ENCODE measurements around the gene ZEB1.

ZEB1 gene

GRCh38 chr10:31288001-31288400 is 31.0 kb upstream of the ZEB1 start:
- TF ChIP-seq, protein P1, sequence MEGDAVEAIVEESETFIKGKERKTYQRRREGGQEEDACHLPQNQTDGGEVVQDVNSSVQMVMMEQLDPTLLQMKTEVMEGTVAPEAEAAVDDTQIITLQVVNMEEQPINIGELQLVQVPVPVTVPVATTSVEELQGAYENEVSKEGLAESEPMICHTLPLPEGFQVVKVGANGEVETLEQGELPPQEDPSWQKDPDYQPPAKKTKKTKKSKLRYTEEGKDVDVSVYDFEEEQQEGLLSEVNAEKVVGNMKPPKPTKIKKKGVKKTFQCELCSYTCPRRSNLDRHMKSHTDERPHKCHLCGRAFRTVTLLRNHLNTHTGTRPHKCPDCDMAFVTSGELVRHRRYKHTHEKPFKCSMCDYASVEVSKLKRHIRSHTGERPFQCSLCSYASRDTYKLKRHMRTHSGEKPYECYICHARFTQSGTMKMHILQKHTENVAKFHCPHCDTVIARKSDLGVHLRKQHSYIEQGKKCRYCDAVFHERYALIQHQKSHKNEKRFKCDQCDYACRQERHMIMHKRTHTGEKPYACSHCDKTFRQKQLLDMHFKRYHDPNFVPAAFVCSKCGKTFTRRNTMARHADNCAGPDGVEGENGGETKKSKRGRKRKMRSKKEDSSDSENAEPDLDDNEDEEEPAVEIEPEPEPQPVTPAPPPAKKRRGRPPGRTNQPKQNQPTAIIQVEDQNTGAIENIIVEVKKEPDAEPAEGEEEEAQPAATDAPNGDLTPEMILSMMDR (conservative IDR thresholded peaks at IDR 0.05), result no peak
- H3K27ac ChIP-seq, result no peak overlapping the region

GRCh38 chr10:31288962-31289361 is 30.1 kb upstream of the ZEB1 start:
- TF ChIP-seq, protein P1 (conservative IDR thresholded peaks at IDR 0.05), result no peak
- no peak overlapping the region for H3K27ac ChIP-seq

DNA sequence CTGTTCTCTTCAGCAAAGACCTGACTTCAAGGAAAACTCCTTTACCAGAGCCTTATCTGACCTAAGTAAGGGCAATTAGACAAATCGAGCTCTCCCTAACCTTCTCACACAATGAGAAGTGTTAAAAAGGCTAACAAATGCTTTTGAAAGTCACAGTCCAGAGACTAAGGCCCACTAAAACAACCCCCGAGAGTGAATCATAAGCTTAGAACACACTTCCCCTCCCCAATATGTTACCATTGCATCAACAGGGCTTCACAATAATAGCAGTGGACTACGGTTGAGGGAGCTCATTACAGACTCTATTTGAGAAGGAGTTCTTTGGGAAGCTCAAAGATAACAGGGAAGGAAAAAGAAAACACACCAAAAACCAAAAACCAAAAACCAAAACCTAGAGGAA is 28.6 kb upstream of the ZEB1 start:
- TF ChIP-seq, protein P1 (conservative IDR thresholded peaks at IDR 0.05), result no peak
- H3K27ac ChIP-seq, result no peak overlapping the region

- TF ChIP-seq, protein P1 (conservative IDR thresholded peaks at IDR 0.05), result no peak
These were observed 27.9 kb upstream of the ZEB1 start for GRCh38 chr10:31291123-31291522.

GRCh38 chr10:31294558-31294957 is 24.5 kb upstream of the ZEB1 start:
- no peak overlapping the region for H3K27ac ChIP-seq
- TF ChIP-seq, protein P1 (conservative IDR thresholded peaks at IDR 0.05), result no peak

More at GRCh38 chr10:31291123-31291522, 27.9 kb upstream of the ZEB1 start:
- no peak overlapping the region for H3K27ac ChIP-seq

- H3K27ac ChIP-seq, result no peak overlapping the region
- TF ChIP-seq, protein P1 (conservative IDR thresholded peaks at IDR 0.05), result no peak
These were observed 22.3 kb upstream of the ZEB1 start for GRCh38 chr10:31296754-31297153.

DNA sequence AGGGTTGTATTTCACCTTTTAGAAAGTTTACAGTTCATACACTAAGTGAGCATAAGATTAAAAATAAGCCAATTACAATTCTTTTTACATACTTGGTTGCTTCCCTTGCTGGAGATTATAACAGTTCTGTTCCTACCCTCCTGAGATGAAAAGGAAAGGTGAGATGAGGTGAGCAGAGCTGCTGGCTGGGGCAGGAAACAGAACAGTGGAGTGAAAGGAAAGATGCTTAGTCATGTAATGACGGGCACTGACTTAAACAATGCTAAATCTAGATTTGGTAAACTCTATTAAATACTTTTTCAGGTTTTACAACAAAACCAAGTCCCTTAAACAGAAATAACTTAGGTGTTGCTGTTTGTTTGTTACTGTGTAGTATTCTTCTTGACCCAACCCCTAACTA is 19.9 kb upstream of the ZEB1 start:
- TF ChIP-seq, protein P1 (conservative IDR thresholded peaks at IDR 0.05), result no peak
- H3K27ac ChIP-seq, result no peak overlapping the region

GRCh38 chr10:31303212-31303611 is 15.8 kb upstream of the ZEB1 start:
- H3K27ac ChIP-seq, result no peak overlapping the region
- TF ChIP-seq, protein P1 (conservative IDR thresholded peaks at IDR 0.05), result no peak
